ENCODE results near the gene SPOUT1. TPM values are rescaled to one million over a fixed set of nuclear protein-coding genes. Genes with fewer than 3 reads are reported as not detected.
"Not testable (repeated sequence)": the region's sequence is repeated elsewhere in the genome, so short reads cannot be mapped to it uniquely, and the experiment has no call there.

SPOUT1 gene, protein sequence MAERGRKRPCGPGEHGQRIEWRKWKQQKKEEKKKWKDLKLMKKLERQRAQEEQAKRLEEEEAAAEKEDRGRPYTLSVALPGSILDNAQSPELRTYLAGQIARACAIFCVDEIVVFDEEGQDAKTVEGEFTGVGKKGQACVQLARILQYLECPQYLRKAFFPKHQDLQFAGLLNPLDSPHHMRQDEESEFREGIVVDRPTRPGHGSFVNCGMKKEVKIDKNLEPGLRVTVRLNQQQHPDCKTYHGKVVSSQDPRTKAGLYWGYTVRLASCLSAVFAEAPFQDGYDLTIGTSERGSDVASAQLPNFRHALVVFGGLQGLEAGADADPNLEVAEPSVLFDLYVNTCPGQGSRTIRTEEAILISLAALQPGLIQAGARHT
- total RNA-seq, result 10.4 and 14.0 TPM in 2 replicates

DNA sequence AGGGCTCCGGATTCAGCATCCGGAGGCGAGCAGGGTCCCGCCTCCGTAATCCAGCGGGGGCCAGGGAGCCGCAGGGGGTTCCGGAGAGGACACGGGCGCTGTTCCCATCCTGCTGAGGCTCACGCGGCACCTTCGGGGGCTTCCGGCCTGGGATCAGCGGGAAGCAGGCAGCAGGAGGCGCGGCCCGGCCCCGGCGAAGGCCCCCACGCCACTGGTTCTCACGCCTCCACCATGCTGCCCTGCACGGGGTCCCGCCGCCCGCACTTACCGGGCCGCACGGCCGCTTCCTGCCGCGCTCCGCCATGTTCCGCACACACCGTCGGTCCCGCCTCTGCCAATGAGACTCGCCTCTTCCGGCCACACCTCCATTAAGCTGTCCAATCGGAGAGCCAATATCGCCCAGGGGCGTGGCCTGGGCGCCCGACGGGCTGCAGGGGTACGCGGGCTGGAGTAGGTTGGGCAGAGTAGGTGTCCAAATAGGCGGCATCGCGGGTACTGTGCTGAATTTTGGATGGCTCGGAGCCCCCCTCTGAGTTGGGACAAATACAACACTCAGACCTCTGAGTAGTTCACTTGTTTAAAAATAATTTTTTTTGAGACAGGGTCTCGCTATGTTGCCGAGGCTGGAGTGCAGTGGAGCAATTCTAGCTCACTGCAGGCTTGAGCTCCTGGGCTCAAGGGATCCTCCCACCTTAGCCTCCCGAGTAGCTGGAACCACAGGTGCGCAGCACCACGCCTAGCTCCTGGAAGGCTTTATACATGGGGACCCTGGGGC is at the start of gene SPOUT1:
SPOUT1 (minus strand) TSS at position 318 of the 775 bp plus-strand sequence; CDS start at position 304, 14 bp downstream.
- DNase-seq (ENCODE audit: low read depth) (peak; percentile 84), FAIRE-seq (no peak)
- TF ChIP-seq, protein P1, sequence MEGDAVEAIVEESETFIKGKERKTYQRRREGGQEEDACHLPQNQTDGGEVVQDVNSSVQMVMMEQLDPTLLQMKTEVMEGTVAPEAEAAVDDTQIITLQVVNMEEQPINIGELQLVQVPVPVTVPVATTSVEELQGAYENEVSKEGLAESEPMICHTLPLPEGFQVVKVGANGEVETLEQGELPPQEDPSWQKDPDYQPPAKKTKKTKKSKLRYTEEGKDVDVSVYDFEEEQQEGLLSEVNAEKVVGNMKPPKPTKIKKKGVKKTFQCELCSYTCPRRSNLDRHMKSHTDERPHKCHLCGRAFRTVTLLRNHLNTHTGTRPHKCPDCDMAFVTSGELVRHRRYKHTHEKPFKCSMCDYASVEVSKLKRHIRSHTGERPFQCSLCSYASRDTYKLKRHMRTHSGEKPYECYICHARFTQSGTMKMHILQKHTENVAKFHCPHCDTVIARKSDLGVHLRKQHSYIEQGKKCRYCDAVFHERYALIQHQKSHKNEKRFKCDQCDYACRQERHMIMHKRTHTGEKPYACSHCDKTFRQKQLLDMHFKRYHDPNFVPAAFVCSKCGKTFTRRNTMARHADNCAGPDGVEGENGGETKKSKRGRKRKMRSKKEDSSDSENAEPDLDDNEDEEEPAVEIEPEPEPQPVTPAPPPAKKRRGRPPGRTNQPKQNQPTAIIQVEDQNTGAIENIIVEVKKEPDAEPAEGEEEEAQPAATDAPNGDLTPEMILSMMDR (IDR thresholded peaks at IDR 0.05; ENCODE audit: insufficient read depth, low read length, severe bottlenecking), result no peak
- H3K27me3 ChIP-seq (ENCODE audit: control insufficient read depth, insufficient read depth, low read length), result no peaks in the 10 kb centered on the region
- peak within 1 kb of the TSS; percentile 85 for H3K4me3 ChIP-seq (ENCODE audit: low read depth, low read length)
- H3K36me3 ChIP-seq (ENCODE audit: control insufficient read depth, insufficient read depth, low read length), result peaks cover 23% of the 10 kb centered on the region

DNA sequence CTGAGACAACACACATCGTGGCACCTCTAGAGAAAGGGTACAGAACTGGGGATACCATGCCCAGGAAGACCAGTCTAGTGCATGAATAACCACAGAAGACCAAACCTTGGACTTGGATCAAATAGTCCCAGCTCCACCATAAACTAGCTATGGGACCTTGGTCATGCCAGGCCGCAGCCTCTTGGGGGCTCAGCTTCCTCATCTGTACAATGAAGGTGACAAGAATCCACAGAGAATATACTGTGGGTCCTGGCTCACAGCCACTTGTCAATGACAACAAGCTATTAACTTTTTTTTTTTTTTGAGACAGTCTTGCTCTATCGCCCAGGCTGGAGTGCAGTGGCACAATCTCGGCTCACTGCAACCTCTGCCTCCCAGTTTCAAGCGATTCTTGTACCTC is 48.3 kb upstream of the SPOUT1 start:
- TF ChIP-seq, protein P1 (IDR thresholded peaks at IDR 0.05; ENCODE audit: insufficient read depth, low read length, severe bottlenecking), result no peak
- DNase-seq (ENCODE audit: low read depth), result no peak
- FAIRE-seq, result no peak
- Histone ChIP-seq H3K4me3 (ENCODE audit: low read depth, low read length) (no peak overlapping the region), H3K27me3 (ENCODE audit: control insufficient read depth, insufficient read depth, low read length) (no peaks in the 10 kb centered on the region), H3K36me3 (ENCODE audit: control insufficient read depth, insufficient read depth, low read length) (no peaks in the 10 kb centered on the region)

DNA sequence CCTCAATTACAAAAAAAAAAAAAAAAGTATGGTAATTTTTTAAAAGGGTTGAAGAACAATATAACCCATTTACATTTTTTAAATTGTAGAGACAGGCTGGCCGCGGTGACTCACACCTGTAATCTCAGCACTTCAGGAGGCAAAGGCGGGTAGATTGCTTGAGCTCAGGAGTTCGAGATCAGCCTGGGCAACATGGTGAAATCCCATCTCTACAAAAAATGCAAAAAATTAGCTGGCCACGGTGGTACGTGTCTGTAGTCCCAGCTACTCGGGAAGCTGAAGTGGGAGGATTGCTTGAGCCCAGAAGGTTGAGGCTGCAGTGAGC is 41.3 kb upstream of the SPOUT1 start:
- not testable (repeated sequence) for FAIRE-seq; H3K27me3 ChIP-seq (ENCODE audit: control insufficient read depth, insufficient read depth, low read length); H3K4me3 ChIP-seq (ENCODE audit: low read depth, low read length); DNase-seq (ENCODE audit: low read depth); H3K36me3 ChIP-seq (ENCODE audit: control insufficient read depth, insufficient read depth, low read length)

DNA sequence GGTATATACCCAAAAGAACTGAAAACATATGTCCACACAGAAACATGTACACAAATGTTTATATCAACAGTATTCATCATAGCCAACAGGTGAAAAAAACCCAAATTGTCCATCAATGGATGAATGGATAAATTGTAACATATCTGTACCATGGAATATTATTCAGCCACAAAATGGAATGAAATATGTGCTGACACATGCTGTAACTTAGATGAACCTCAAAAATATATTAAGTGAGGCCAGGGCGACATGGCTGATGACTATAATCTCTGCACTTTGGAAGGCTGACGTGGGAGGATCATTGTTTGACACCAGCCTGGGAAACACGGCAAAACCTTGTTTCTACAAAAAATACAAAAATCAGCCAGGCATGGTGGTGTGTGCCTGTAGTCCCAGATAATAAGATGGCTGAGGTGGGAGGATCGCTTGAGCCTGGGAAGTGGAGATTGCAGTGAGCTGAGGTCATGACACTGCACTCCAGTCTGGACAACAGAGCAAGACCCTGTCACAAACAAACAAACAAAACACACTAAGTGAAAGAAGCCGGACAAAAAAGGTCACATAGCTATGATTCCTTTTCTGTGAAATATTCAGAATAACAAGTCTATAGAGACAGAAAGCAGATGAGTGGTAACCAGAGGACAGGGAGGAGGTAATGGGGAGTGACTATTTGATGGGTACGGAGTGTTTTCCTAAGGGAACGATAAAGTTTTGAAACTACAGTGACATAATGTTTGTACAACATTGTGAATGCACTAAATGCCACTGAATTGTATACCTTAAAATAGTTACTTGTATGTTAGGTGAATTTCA is 40.7 kb upstream of the SPOUT1 start:
- TF ChIP-seq, protein P1 (IDR thresholded peaks at IDR 0.05; ENCODE audit: insufficient read depth, low read length, severe bottlenecking), result no peak
- H3K27me3 ChIP-seq (ENCODE audit: control insufficient read depth, insufficient read depth, low read length), result no peaks in the 10 kb centered on the region
- no peak for DNase-seq (ENCODE audit: low read depth)
- no peak for FAIRE-seq
- H3K36me3 ChIP-seq (ENCODE audit: control insufficient read depth, insufficient read depth, low read length), result no peaks in the 10 kb centered on the region
- H3K4me3 ChIP-seq (ENCODE audit: low read depth, low read length), result no peak overlapping the region

DNA sequence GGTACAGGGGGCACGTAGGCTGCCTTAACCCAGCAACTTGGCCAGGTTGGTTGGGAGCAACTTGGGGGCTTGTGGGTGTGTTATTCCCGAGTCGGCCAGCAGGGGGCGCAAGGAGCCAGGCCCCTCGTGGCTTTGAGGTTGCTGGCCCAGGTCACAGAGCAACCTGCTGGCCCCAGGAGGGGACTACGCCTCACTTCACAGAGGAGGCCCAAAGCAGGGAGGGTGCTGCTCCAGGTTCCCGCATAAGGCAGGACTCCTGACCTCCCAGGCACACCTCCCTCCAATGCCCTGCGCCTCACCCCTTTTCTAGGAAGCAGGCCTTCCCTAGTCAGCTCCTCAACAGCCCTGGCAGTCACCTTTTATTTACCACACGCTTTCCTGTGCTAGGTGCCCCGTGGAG is 34.1 kb upstream of the SPOUT1 start:
- peak; percentile 41 for DNase-seq (ENCODE audit: low read depth)

More for the DNA sequence above, 34.1 kb upstream of the SPOUT1 start:
- TF ChIP-seq, protein P1 (IDR thresholded peaks at IDR 0.05; ENCODE audit: insufficient read depth, low read length, severe bottlenecking), result peak; percentile 99
- no peaks in the 10 kb centered on the region for H3K27me3 ChIP-seq (ENCODE audit: control insufficient read depth, insufficient read depth, low read length)
- H3K36me3 ChIP-seq (ENCODE audit: control insufficient read depth, insufficient read depth, low read length), result no peaks in the 10 kb centered on the region
- H3K4me3 ChIP-seq (ENCODE audit: low read depth, low read length), result no peak overlapping the region
- FAIRE-seq, result no peak
